Ovary (tissue), 9 donors: ENCODE data around the gene RECQL5. TPM values are rescaled to one million over a fixed set of nuclear protein-coding genes. Genes with fewer than 3 reads are reported as not detected.

ENCODE experiments used
- DNase-seq, 5 donors: peaks; one replicate each; pipeline ENCODE4 v3.0.0-alpha.2; 2019 to 2020
- H3K27ac ChIP-seq, 2 donors: fragments of 200-600 bp; one replicate each; pipeline versions ENCODE4 v1.5.1 to v1.8.0; 2019 to 2022
- H3K27me3 ChIP-seq: fragments of 200-600 bp; one replicate; pipeline ENCODE4 v1.8.0; 2022
- H3K36me3 ChIP-seq: fragments of 200-600 bp; sonication (generic); one replicate; pipeline ENCODE4 v1.5.1; 2019
- H3K4me1 ChIP-seq: one replicate; pipeline ENCODE4 v1.8.1; 2013; ENCODE audit warnings: mild to moderate bottlenecking, moderate library complexity; ENCODE audit not compliant: insufficient read depth
- H3K4me3 ChIP-seq: fragments of 200-600 bp; sonication (generic); one replicate; pipeline ENCODE4 v1.5.1; 2017
- H3K9me3 ChIP-seq, 2 donors: fragments of 200-600 bp in 1 of 2; sonication (generic) in 1 of 2; one replicate each; pipeline versions ENCODE4 v1.5.1 to v1.8.1; 2013 to 2019; ENCODE audit warnings: mild to moderate bottlenecking in 1 of 2, moderate library complexity in 1 of 2
- CTCF ChIP-seq, 3 donors: fragments of 450-650 bp in 2 of 3; fragments of 200-600 bp in 1 of 3; IDR thresholded peaks; one replicate each; pipeline versions ENCODE4 v1.5.1 to v1.8.0; 2016 to 2022; ENCODE audit warnings: antibody characterized with exemption in 3 of 3, mild to moderate bottlenecking in 1 of 3
- EP300 ChIP-seq: sonication (generic); formaldehyde crosslinking; IDR thresholded peaks from one replicate; pipeline ENCODE4 v1.6.1; 2017; ENCODE audit warnings: antibody characterized with exemption
- POLR2A ChIP-seq: fragments of 450-650 bp; IDR thresholded peaks from one replicate; pipeline ENCODE4 v1.6.1; 2017; ENCODE audit warnings: antibody characterized with exemption, mild to moderate bottlenecking, moderate library complexity
- WGBS, 3 donors: extraction: QIAGEN DNeasy Blood & Tissue Kit in 1 of 3; methylation state at CpG; one replicate each; pipeline versions ENCODE4 v1.1.5 to v1.1.7; 2013 to 2017; 5-methylcytosine and 5-hydroxymethylcytosine counted together
- intact Hi-C, 4 donors: fragments of 100-400 bp; cut with DNase I; formaldehyde crosslinking; loops; one replicate each; pipeline versions ENCODE4 v1.11.0 to v1.15.1; 2022 to 2023
- polyA plus RNA-seq, 2 donors: library from polyadenylated mRNA; stranded (reverse); fragments of 200-250 nt in 1 of 2; fragments of 350-450 nt in 1 of 2; fragmentation: Illumina TruSeq in 1 of 2; extraction: RNeasy Lipid Tissue Mini Kit (QIAGEN cat#74804) in 1 of 2; gene quantifications; one replicate each; pipeline ENCODE4 v1.2.3, GENCODE V29; 2013 to 2014
- total RNA-seq, 7 donors: library from RNA; depleted of rRNA in 2 of 7; stranded (reverse); fragments of >200 nt in 2 of 7; fragmentation: NEBNext Ultra II Directional in 3 of 7; extraction: Animal tissue kit (Norgen Biotek cat#: 25700) in 3 of 7; gene quantifications; one replicate each; pipeline versions ENCODE4 v1.1.0 to v1.2.4, GENCODE V29; 2016 to 2023
- donor health status: DM: no; HTN: no; CAD: no; lungs with moderate emphysema.
- donor health status: DM: no; HTN: no; CAD: no.
- donor health status: Bipolar disorder and iron deficiency.
- donor health status: DM: yes; HTN: yes; CAD: no.
- donor health status: DM: no; HTN: no; CAD: no.
- donor health status: DM: yes; HTN: yes; CAD: no.

The RECQL5 gene
- total and polyA plus RNA-seq, 9 donors, result 13.8 to 32.8 (median 23.9) TPM

GRCh38 chr17:75627094-75627493, 39.9 kb downstream of the RECQL5 start:
- H3K4me1 ChIP-seq, result peaks cover 4% of the 10 kb centered on the region
- TF ChIP-seq EP300 (no peak), POLR2A (no peak), CTCF (IDR thresholded peaks at IDR 0.05) (no peak)
- H3K27ac ChIP-seq, result no peak overlapping the region
- WGBS, 3 donors, result 87 to 92% (median 90%) methylated on average over 10 of the region's 10 CpGs
- no peaks in the 10 kb centered on the region for H3K36me3 ChIP-seq
- intact Hi-C loops, result no loop called here
- H3K27me3 ChIP-seq, result no peaks in the 10 kb centered on the region
- no peak overlapping the region for H3K4me3 ChIP-seq
- H3K9me3 ChIP-seq, result no peaks in the 10 kb centered on the region
- no peak for DNase-seq

- 69 to 79% (median 69%) methylated on average over 10 to 11 of the region's 11 CpGs for WGBS, 3 donors
- intact Hi-C loops, result no loop called here
- Histone ChIP-seq H3K4me1 (peaks cover 4% of the 10 kb centered on the region), H3K27ac (no peak overlapping the region), H3K4me3 (no peak overlapping the region), H3K9me3 (no peaks in the 10 kb centered on the region), H3K27me3 (no peaks in the 10 kb centered on the region), H3K36me3 (no peaks in the 10 kb centered on the region)
- TF ChIP-seq CTCF (IDR thresholded peaks at IDR 0.05), result no peak
- TF ChIP-seq POLR2A, result no peak
- no peak for TF ChIP-seq EP300
- no peak for DNase-seq
Measured at GRCh38 chr17:75626496-75627038, 40.4 kb downstream of the RECQL5 start.

- no peak overlapping the region for H3K27ac ChIP-seq
- intact Hi-C loops, result no loop called here
- DNase-seq, result no peak
- WGBS, 3 donors, result 76 to 79% (median 77%) methylated on average over 13 to 15 of the region's 15 CpGs
- H3K4me1 ChIP-seq, result peaks cover 4% of the 10 kb centered on the region
- H3K9me3 ChIP-seq, result no peaks in the 10 kb centered on the region
- no peak for TF ChIP-seq CTCF (IDR thresholded peaks at IDR 0.05)
- no peak for TF ChIP-seq POLR2A
- TF ChIP-seq EP300, result no peak
- H3K27me3 ChIP-seq, result no peaks in the 10 kb centered on the region
- H3K36me3 ChIP-seq, result no peaks in the 10 kb centered on the region
- no peak overlapping the region for H3K4me3 ChIP-seq
Measured at GRCh38 chr17:75625813-75626486, 41.0 kb downstream of the RECQL5 start.

- Histone ChIP-seq H3K4me3 (no peak overlapping the region), H3K9me3 (no peaks in the 10 kb centered on the region), H3K4me1 (peaks cover 4% of the 10 kb centered on the region), H3K27ac (no peak overlapping the region), H3K27me3 (no peaks in the 10 kb centered on the region), H3K36me3 (no peaks in the 10 kb centered on the region)
- no peak for TF ChIP-seq CTCF (IDR thresholded peaks at IDR 0.05)
- TF ChIP-seq EP300, result no peak
- TF ChIP-seq POLR2A, result no peak
- intact Hi-C loops, result no loop called here
- no peak for DNase-seq
- WGBS, 3 donors, result 77 to 88% (median 86%) methylated on average over 18 to 23 of the region's 23 CpGs
Measured at GRCh38 chr17:75624714-75625345, 42.1 kb downstream of the RECQL5 start.
